Measurements from ENCODE around the gene PSAPL1.

PSAPL1 gene, protein sequence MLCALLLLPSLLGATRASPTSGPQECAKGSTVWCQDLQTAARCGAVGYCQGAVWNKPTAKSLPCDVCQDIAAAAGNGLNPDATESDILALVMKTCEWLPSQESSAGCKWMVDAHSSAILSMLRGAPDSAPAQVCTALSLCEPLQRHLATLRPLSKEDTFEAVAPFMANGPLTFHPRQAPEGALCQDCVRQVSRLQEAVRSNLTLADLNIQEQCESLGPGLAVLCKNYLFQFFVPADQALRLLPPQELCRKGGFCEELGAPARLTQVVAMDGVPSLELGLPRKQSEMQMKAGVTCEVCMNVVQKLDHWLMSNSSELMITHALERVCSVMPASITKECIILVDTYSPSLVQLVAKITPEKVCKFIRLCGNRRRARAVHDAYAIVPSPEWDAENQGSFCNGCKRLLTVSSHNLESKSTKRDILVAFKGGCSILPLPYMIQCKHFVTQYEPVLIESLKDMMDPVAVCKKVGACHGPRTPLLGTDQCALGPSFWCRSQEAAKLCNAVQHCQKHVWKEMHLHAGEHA

DNA sequence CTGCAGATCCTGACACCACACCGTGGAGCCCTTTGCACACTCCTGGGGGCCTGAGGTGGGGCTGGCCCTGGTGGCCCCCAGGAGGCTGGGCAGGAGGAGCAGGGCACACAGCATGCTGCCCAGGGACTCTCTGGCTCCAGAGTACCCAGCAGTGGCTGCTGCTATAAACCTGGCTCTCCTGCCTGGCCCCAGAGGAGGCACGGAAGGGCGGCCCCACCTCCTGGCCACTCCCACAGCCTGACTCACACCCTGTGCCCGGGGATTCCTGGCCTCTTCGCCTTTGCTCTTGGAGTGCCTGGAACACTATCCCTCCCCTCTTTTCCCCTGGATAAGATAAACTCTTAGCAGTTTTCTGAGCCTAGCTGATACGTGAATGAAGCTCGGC is at the start of gene PSAPL1:
PSAPL1 (minus strand) TSS at position 165 of the 385 bp plus-strand sequence; CDS start at position 114, 51 bp downstream.
- no peak for DNase-seq

DNA sequence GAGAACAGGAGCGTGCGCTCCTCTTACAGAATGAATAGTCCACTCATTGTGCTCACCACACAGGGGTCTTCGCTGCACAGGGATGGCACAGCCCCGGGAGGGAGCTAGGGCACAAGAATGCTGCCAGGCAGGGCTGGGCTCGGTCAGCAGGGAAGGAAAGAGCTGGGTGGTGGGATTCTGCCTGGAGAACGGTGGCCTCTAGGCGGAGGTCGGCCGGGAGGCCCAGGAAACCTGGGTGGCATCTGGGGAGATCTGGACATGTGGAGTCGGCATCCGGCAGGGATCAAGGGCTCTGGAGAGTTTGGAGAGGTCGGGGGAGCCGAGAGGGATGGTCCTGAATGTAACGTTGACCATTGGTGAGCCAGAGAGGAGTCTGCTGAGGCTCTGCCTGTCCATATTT is 46.5 kb upstream of the PSAPL1 start:
- no peak for DNase-seq

DNA sequence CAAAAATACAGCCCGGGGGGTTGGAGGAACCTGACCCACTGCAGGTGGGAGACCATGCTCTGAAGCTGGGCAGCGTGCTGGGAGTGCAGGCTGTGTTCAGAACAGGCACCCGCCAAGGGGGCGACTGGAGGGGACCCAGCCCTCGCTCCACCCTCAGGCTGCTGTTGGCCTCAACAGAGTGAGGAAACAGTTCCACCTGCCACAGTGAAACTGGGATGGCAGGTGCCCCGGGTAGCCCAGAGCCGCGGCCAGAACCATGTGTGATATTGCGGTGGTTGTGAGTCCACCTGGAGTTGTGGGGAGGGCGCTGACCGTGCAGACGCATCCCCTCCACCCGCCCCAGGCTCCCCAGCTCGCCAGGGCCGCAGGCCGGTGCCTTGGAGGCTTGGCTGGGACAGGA is 45.7 kb upstream of the PSAPL1 start:
- DNase-seq = no peak

DNA sequence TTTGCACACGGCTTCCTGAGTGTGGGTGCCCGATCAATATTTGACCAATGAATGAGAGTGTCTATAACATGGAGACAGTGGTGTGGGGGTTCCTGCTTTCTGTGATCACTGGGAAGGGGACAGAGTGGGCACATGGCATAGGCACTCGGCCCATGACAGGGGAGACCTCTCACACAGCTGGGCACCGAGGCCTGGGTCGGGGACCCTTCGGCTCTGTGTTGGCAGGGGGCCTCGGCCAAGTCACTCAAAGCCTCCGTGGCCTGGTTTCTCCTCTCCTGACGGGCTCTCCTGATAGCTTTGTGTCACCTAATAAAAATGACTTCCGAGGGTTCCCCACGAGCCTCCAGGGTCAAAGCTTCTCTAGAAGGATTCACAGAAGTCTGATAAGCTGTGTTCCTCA is 43.9 kb upstream of the PSAPL1 start:
- DNase-seq = no peak

DNA sequence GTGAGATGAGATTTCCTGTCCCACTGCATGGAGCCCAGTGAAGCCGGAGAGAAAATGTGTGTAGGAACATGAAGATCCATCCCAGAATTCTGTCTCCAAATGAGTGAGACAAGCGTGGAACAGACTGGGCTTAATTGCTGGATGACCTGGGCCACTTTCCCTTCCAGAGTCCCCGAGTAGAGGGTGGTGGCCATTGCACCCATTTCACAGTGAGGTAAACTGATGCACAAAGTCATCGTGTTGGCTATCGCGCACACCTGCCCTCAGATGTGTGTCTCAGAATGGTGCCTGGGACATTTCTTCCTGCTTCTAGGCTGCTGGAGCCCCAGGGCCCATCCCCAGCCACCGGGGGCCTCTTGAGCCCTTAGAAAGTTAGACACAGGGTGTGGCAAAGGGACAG is 43.0 kb upstream of the PSAPL1 start:
- no peak for DNase-seq

DNA sequence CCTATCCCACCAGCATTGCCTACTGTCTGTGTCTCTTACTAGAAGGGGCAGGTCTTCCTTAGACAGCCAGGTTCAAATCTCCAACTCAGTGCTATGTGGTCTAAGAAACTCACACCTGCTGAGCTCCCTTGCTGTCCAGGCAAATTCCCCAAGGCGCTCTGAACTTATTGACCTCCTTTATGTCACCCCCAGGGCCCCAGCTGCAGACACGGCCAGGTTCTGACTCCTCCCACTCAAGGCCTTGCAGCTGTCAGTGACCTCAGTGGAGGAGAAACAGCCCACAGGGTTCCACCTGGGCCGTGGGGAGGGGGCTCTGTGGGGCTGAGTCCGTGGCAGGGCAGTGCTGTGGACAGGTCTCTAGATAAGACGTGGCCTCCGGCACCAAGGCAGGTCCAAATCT is 42.1 kb upstream of the PSAPL1 start:
- no peak for DNase-seq

DNA sequence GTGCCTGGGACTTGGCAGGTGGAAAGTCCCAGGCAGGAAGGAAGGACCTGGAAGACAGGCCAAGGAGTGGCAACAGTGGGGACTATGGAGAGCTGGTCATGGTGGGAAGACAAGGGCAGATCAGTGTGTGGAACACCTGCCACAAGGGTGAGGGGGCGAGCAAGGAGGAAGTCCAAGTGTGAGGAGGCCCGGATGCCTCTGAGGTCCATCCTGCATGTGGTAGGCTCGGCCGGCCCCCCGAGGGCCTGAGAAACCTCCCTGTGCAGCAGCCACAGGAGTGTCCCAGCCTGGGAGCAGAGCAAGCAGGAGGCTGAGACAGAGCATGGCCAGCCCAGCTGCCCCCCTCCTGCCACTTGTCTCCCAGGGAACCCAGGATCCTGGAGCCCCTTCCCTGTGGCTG is 40.5 kb upstream of the PSAPL1 start:
- DNase-seq = no peak

DNA sequence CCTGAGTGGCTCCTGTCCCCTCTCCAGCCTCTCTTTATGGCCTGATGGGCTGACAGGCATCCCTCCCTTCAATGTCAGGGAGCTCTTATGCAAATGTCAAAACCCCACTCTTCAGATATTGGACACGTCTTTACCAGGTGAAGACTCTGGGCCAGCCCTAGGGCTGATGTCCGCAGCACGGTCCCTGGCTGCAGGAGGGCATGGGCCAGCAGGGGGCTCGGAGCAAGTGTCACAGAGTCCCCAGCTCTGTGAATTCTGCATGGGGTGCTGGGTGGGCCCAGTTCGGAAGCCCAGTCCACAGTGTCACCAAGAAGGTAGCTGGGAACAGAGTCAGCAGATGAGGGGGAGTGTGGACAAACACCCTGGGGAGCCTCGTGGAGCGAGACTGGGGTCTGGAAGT is 39.6 kb upstream of the PSAPL1 start:
- no peak for DNase-seq

DNA sequence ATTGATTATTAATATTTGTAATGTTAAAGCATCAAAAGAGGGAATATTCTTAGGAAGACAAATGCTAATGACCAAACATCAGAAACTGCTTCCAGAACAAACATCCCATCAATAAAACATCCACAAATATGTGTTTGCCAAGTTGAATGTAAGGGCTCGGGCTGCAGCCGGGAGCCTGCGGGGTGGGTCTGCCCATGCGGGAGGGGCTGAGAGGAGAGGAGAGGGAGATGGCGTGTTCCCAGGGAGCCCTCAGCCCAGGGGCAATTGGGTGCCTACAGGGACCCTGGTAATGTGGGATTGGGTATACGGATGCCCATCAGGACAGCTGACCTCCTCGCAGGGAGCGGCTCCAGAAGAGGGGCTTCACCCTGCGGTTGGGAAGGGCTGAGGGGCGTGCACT is 38.4 kb upstream of the PSAPL1 start:
- no peak for DNase-seq

DNA sequence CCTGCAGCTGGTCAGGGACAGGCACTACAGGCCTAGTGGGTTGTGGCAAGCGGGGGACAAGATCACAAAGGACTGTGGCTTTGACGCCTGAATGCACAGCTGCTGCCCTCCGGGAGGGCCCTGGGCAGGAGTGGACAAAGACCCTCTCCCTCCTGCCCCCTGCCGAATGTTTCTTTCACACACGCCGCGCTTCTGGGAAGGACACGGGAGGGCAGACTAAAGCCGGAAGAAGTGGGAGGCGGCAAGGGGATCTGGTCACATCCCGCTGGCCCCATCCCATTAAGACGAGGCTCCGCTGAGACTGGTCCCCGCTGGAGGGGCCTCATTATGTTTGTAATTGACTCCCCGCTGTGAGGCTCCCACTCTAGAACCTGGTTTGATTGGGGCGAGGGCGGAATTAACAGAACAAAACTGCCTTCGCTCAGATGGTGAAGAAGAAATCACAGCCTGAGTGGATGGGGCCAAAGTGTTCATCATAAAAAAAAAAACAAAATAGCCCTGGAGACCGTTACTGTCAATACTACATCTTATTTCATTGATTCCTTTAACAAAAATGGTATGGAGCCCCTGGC is 37.8 kb upstream of the PSAPL1 start:
- DNase-seq = no peak

DNA sequence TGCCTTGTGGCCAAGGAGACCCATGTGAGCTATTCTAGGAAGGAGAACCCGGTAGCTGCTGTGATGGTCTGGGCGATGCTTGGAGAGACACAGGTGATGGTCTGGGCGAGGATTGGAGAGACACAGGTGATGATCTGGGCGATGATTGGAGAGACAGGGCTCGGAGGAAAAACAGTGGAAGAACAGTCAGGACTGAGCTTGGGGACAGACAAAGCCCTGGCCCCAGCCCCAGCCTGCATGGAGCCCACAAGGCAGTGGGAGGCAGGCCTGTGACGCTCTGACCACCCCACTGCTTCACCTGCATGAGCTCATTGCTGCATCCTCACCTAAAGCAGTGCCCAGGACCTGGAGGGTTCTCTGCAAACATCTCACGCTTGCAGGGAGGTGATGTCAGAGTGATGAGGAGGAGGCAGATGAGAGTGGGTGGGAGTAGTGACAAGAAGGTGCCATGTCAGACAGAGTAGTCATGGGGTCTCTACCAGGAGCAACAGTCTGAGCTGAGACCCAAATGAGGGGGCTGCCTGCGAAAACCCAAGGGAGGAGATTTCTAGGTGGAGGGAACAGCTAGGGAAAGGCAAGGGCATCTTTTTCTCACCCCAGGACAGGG is 35.9 kb upstream of the PSAPL1 start:
- DNase-seq = no peak

DNA sequence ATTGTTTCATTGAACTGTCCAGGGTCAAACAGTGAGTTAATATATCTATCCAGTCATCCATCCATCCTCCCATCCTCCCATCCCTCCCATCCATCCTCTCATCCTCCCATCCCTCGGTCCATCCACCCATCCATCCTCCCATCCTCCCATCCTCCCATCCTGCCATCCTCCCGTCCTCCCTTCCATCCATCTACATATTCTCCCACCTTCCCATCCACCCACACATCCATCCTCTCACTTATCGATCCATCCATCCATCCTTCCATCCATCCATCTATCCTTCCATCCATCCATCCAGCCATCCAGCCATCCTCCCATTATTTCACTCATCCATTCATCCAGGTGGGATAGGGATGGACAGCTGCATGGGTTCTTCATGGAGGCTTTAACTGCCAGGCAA is 35.4 kb upstream of the PSAPL1 start:
- DNase-seq = no peak

DNA sequence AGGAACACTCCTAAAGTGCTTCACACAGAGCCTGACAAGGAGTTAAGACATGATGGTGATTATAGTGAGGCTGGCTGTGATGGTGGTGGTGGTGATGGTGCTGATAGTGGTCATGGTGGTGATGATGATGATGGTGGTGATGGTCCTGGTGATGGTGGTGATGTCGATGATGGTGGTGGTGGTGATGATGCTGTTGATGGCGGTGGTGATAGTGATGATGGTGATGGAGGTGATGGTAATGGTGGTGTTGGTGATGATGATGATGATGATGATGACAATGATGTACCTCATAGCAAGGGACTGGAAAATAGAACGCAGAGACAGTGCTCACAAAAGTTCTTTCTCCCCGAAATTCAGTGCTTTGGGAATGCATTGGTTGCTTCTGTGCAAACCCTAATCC is 34.3 kb upstream of the PSAPL1 start:
- no peak for DNase-seq

DNA sequence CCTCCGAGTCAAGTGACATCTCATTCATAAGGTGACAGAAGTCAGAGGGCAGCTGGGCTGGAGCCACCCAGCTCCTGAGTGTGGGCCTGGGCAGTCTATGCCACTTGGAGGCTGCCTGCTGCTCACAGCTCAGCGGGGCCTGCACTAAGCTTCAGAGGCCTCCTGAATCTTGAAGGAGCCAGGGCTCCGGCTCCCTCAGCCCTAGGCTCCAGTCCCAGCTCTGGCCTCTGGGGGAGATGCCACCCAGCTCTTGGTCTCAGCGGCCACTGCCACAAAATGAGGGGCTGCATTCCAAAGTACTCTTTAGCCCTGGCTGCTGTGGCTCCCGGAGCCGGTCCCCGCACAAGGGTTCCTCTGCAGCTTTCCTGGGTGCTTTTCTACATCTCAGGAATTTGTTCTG is 32.7 kb upstream of the PSAPL1 start:
- DNase-seq = no peak

DNA sequence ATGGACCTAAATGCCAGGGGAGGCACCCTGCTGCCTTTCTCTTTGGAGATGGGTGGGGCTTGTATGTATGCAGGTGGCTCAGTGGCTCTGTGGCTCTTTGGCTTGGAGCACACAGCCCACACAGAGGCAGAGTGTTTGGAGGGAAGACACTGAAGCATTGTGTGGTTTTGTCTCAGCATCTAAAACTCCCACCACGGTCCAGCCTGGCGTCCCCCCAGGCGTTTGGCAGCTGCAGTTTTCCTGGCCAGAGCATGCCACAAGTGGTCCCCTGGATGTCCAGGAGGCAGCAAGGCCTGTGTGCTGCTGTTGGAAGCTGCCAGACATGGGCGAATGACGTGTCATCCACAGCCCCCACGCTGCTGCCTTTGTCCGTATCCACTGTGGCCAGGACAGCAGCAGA is 32.2 kb upstream of the PSAPL1 start:
- DNase-seq = no peak

DNA sequence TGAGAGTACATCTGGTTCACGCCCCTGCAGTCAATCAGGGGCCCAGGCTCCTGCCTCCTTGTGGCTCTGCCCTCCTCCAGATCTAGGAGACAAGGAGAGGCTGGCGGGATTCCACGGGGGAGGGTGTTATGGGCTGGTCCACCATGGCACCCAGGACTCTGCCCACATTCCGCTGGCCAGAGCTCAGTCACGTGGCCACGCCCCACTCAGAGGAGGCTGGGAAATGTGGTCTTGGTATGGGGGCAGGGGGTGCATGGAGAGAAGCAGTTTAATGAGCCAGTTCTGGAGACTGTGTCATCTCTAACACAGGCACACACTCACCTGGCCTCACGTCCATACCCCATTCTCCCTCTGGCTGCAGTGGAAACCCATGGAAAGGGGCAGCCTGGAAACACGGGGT is 31.5 kb upstream of the PSAPL1 start:
- DNase-seq = no peak

DNA sequence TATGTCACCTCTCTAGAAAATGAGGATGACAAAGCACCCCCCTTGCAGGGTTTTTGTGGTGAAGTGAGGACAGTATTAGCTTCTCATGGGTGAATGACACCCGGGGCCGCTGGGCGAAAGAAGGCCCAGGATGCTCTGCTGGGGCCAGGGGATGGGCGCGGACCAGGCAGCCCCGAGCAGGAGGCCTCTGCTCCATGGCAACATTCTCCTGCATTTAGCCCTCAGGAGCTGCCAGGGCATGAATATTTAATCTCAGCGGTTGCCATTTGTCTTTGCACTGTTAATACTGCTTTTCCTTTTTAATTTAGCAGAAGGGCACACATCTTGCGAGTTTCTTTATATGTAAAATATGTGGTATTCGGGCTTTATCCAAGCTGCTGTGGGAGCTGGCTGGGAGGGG is 30.3 kb upstream of the PSAPL1 start:
- DNase-seq = no peak

DNA sequence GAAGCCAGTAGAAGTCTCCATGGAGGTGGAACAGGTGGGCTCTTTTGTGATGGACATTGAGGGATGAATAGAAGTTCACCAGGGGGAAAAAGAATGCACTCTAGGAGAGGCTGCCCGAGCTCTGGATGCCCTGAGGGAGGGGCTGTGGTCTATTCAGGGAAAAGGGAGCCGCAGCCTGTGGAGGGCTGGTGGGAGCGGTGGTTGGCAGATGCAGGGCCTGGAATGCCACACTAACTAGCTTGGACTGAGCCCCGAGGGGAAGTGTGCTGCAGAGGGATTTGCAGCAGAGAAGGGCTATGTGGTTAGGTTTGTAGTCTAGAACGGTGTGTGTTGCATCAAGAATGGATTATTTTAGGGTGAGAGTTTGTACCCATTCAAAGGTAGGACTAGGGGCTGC is 29.5 kb upstream of the PSAPL1 start:
- no peak for DNase-seq

DNA sequence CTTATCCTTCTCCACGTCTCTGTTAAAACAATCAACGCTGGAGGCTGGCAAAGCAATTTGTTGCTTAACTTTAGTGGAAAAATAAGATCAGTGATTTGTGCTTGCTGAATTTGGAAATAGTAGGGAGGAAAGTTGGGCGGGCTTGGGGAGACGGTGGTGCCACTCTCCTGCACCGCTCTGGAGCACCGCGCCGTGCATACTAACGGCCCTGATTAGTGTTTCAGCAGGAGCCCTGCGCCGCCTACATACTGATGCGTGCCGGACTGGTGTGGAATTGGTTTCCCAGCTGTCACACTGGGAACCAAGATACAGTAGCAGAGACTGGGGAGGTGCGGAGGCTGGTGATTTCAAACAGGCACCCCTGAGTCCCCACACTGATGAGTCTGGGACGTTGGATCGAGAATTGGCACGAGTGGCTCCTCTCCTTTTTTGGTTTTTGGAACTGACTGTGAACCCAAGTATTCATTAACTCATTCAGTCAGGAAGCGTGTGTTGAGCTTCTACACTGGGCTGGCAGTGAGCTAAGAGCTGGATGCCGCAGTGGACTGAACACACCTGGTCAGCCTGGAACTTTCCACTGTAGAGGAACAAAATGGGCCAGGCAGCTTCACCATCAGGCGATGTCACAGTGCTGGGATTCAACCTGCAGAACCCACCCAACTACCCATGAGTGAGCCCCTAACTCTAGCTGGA is 29.0 kb upstream of the PSAPL1 start:
- DNase-seq = no peak

DNA sequence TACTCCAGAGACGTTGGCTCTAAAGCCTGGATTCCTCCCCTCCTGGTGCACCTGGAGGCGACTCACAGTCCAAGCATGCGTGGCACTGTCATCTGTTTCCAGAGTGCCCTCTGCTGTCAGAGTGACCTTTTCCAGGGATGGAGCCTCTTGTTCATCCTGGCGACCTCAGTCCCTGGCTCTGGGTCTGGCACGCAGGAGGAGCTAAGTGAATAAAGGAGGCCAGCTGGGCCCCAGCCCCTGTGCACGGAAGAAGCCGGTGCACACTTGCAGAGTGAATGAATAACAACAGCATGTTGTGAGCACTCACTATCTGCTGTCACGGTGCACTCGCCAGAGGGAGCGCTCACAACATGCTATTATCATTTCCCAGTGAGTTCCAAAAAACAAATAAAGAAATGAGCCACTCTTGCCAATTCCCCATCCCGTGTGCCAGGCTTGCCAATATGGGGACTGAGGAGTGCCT is 27.8 kb upstream of the PSAPL1 start:
- DNase-seq = no peak

DNA sequence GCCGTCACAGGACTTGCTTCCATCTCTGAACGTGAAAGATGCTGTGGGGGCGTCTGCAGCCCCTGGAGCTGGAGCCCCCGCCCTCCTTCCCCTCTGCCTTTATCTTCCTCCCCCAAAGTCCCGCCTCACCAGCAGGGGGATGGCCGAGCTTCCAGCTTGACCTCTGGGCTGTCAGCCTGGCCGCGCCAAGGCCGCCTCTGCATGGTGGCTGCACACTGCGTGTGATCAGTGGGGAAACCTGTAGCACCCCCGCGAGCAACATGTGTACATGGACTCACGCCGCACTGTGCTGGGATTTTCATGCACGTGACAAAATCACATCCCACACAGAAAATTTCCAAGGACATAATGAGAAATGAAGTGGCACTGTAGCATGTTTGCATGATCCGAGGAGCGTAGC is 26.5 kb upstream of the PSAPL1 start:
- DNase-seq = no peak

DNA sequence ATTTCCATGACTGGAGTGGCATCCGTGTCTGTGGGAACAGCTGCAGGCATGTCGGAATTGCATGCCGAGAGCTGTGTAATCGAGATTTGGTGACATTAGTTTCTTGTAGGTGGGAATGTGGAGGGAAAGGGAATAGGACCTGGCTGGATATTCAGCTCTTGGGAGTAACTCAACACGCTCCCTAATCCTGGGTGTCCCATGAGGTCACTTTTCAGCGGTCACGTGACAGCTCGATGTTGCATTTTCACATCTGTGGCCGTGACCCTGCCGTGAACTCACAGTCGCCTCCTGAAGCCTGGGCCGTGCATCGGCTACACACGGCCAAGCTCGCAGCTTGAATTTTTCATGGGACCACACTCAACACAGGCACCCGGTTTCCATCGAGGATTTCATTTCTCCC is 25.8 kb upstream of the PSAPL1 start:
- no peak for DNase-seq

DNA sequence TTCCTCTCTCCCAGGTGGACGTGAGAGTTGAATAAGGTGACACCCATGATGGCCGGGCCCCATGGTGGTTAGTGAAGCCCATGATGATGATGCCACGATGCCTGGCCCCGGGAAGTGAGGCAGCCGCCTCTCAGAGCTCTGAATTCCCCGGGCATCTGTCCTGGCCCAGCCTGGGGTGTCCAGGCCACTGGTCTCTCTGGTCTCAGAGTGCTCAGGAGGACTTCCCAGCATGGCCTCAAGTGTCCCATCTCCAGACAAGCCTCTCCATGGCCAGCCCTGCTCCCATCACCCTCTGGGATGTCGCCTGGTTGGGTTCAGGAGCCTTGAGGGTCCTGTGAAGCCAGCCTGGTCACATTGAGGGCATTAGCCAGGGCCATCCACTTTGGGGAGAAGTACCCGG is 24.7 kb upstream of the PSAPL1 start:
- DNase-seq = no peak

DNA sequence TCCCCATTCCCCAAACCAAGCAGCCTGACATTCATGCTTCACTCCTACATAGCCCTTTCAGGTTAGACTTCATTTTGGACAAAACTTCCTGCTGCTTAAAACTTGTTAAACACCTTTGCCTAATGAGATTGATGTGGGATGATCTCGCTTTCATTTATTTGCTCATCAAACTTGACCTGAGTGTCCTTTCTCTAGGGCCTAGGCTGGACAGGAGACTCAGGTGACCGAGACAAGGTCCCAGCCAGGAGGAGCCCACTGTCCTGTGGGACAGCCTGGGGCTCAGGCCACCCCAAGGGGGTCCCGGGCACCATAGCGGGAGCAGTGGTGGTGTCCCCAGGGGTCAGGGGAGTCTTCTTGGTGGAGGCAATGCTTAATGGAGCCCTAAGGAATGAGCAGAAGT is 23.7 kb upstream of the PSAPL1 start:
- no peak for DNase-seq
